Colonic mucosa (tissue), 4 donors: Measurements from ENCODE around the gene RBM12. TPM values are rescaled to one million over a fixed set of nuclear protein-coding genes. Genes with fewer than 3 reads are reported as not detected.

Source experiments
- DNase-seq: peaks from one replicate; pipeline ENCODE4 v3.0.0-alpha.2; 2020
- H3K27ac ChIP-seq: fragments of 200-600 bp; one replicate; pipeline ENCODE4 v1.8.0; 2021
- H3K27me3 ChIP-seq: fragments of 200-600 bp; one replicate; pipeline ENCODE4 v1.8.0; 2021
- H3K36me3 ChIP-seq: fragments of 200-600 bp; one replicate; pipeline ENCODE4 v1.8.0; 2021
- H3K4me1 ChIP-seq: fragments of 200-600 bp; one replicate; pipeline ENCODE4 v1.8.0; 2021; ENCODE audit warnings: mild to moderate bottlenecking
- H3K4me3 ChIP-seq: fragments of 200-600 bp; one replicate; pipeline ENCODE4 v1.8.0; 2021
- H3K9ac ChIP-seq, 2 donors: one replicate each; pipeline ENCODE4 v1.7.0; 2013; ENCODE audit warnings: control low read depth in 2 of 2, low read depth in 2 of 2, low read length in 2 of 2
- H3K9me3 ChIP-seq: fragments of 200-600 bp; one replicate; pipeline ENCODE4 v1.8.0; 2021
- intact Hi-C: fragments of 100-400 bp; cut with DNase I; formaldehyde crosslinking; loops from one replicate; pipeline ENCODE4 v1.14.1; 2022
- total RNA-seq, 2 donors: library from RNA; stranded (reverse); fragmentation: NEBNext Ultra II Directional in 1 of 2; extraction: Animal tissue kit (Norgen Biotek cat#: 25700) in 1 of 2; gene quantifications; one replicate each; pipeline ENCODE4 v1.2.1, GENCODE V29; 2021
- TF ChIP-seq, protein P1 (sequence below): fragments of 200-600 bp; IDR thresholded peaks from one replicate; pipeline ENCODE4 v1.8.0; 2022; ENCODE audit warnings: antibody characterized with exemption, mild to moderate bottlenecking
- donor health status: healthy.
- donor health status: DM: no; HTN: no; CAD: no.
- donor health status: DM: no; HTN: no; CAD: no.

The RBM12 gene
- total RNA-seq, 2 donors from 2014 or later = 63.8 to 74.5 TPM

DNA sequence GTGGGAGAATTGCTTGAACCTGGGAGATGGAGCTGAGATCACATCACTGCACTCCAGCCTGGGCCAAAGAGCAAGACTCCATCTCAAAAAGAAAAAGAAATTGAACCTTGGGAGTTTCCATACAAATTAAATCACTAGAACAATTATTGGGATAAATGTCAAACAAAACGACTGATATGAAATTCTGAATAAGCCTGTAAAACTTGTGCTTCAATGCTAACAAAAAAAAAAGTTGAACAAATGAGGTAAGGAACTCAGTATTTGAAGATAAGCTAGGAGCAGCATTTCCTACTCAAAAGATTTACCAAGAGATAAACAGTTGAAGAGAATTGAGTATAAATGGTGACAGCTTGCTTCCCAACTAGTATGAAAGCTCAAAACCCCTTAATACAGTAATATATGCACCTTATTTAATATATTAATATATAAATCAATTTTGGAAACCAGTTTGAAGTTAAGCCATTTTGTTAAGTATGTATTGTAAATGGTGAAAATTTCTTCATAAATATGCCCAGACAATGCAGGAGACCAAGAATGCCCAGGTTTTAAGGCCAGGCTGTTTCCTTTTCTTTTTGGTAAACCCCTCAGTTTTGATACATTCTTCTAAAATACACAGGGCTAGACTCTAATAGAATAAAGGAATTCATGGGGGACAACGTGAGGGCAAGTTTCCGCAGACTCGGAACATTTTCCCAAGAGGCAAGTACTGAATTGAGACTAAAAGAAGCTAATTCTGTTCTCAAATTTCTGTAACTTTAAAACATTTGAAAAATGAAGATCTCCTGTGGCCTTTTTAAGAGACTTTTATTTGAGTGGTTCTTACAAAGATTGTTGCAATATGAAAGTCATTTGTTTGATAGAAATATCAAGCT, 38.4 kb upstream of the RBM12 start:
- intact Hi-C loops = loop anchor here (10.0 kb wide), 1 partner anchor 238 kb away; no protein-coding TSS in a partner anchor
- no peak overlapping the region for H3K9ac ChIP-seq
- DNase-seq = no peak
- TF ChIP-seq, protein P1, sequence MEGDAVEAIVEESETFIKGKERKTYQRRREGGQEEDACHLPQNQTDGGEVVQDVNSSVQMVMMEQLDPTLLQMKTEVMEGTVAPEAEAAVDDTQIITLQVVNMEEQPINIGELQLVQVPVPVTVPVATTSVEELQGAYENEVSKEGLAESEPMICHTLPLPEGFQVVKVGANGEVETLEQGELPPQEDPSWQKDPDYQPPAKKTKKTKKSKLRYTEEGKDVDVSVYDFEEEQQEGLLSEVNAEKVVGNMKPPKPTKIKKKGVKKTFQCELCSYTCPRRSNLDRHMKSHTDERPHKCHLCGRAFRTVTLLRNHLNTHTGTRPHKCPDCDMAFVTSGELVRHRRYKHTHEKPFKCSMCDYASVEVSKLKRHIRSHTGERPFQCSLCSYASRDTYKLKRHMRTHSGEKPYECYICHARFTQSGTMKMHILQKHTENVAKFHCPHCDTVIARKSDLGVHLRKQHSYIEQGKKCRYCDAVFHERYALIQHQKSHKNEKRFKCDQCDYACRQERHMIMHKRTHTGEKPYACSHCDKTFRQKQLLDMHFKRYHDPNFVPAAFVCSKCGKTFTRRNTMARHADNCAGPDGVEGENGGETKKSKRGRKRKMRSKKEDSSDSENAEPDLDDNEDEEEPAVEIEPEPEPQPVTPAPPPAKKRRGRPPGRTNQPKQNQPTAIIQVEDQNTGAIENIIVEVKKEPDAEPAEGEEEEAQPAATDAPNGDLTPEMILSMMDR = no peak
- no peaks in the 10 kb centered on the region for H3K4me1 ChIP-seq
- H3K9me3 ChIP-seq = no peaks in the 10 kb centered on the region
- H3K27ac ChIP-seq = no peak overlapping the region
- H3K4me3 ChIP-seq = no peak overlapping the region
- H3K36me3 ChIP-seq = peaks cover 28% of the 10 kb centered on the region
- no peaks in the 10 kb centered on the region for H3K27me3 ChIP-seq

DNA sequence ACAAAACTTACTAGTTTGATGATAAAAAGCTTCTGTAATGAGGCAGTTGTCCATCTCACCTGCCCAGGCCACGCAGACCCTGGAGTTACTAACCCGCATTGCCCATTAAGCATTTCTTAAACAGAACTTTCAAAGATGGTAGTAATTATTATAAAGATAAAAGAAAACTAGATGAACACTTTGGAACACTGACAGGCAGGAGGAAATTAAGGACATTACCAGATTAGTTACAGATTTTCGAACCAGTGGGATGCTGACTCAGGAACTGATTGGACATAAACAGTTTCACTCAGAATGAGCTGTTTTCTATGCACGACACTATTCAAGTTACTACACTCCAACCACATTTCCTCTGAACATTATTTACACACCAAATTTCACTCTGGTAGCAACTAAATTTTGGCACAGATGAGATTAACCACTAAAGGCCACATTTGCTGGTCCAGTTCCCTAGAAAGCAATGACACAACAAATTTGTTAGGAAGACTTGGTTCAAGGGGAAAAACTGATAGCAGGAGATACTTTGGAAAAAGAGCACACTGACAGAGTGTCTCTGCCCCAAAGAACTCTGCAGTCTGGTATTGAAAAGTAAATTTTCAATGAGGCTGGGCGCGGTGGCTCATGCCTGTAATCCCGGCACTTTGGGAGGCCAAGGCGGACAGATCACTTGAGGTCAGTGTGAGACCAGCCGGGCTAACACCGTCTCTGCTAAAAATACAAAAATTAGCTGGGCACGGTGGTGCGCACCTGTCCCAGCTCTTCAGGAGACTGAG, 37.5 kb upstream of the RBM12 start:
- Histone ChIP-seq H3K4me3 (no peak overlapping the region), H3K9ac (no peak overlapping the region), H3K36me3 (peaks cover 28% of the 10 kb centered on the region), H3K27me3 (no peaks in the 10 kb centered on the region), H3K27ac (no peak overlapping the region), H3K9me3 (no peaks in the 10 kb centered on the region), H3K4me1 (no peaks in the 10 kb centered on the region)
- intact Hi-C loops = loop anchor here (10.0 kb wide), 1 partner anchor 237 kb away; no protein-coding TSS in a partner anchor
- TF ChIP-seq, protein P1 = no peak
- DNase-seq = no peak

DNA sequence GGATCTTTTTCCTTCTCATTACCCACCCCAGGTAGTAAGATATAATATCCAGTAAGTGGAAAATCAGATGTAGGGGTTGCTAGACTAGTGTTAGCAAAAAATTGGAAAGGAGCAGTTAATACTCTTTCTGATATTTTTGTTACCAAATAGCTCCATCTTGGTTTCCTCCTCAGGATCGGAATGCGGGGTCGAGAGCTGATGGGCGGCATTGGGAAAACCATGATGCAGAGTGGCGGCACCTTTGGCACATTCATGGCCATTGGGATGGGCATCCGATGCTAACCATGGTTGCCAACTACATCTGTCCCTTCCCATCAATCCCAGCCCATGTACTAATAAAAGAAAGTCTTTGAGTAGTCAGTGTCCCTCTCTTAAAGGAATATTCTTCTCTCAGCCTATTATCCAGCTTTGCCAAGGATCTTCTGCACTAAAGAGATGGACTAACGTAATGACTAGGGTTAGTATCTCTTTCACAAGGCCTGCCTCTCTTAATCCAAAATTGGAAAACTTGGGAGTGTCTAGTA, 36.0 kb upstream of the RBM12 start:
- H3K4me3 ChIP-seq = no peak overlapping the region
- TF ChIP-seq, protein P1 = no peak
- H3K9me3 ChIP-seq = no peaks in the 10 kb centered on the region
- peaks cover 17% of the 10 kb centered on the region for H3K36me3 ChIP-seq
- H3K27me3 ChIP-seq = no peaks in the 10 kb centered on the region
- DNase-seq = no peak
- no peaks in the 10 kb centered on the region for H3K4me1 ChIP-seq
- H3K9ac ChIP-seq = peak overlapping the region in 1 of 2 donors; percentile 96
- H3K27ac ChIP-seq = no peak overlapping the region
- intact Hi-C loops = loop anchor here (10.0 kb wide), 1 partner anchor 236 kb away; no protein-coding TSS in a partner anchor

DNA sequence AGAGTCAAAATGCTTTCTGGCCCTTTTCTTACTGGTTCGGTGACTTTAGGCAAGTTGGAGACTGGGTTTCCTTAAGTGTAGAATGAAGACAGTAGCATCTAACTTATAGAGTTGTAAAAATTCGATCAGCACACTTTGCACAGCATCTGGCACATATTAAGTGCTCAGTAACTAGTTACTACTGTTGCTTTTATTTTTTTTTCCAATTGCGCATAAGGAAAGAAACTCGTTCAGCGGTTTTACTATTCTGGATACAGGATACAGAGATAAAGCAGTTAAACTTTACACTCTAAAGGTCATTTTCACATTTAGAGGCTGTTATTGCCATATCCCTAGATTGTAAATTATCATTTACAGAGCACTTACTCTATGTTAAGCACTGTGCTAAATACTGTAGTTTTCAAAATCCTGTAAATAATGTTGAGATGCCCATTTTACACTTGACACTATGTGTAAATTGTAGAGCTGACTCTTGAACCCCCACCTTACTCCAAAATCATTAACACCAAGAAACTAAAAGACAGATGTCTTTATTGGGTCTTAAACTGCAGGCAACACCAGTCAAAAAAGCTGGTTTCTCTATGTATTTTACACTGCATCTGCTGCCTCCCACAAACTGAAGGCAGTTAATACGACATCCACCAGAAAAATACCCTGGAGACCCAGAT, 35.4 kb upstream of the RBM12 start:
- no peaks in the 10 kb centered on the region for H3K9me3 ChIP-seq
- H3K4me1 ChIP-seq = no peaks in the 10 kb centered on the region
- peak overlapping the region; percentile 82 for H3K27ac ChIP-seq
- intact Hi-C loops = loop anchor here (10.0 kb wide), 1 partner anchor 235 kb away; no protein-coding TSS in a partner anchor
- DNase-seq = no peak
- H3K4me3 ChIP-seq = peak overlapping the region; percentile 85
- peaks cover 11% of the 10 kb centered on the region for H3K36me3 ChIP-seq
- TF ChIP-seq, protein P1 = no peak
- peak overlapping the region; percentile 87 to 96 for H3K9ac ChIP-seq
- H3K27me3 ChIP-seq = no peaks in the 10 kb centered on the region
